Stomach (tissue), 9 donors: ENCODE data around the gene LIAS. TPM values are rescaled to one million over a fixed set of nuclear protein-coding genes. Genes with fewer than 3 reads are reported as not detected.

ENCODE experiments used
- DNase-seq, 2 donors: peaks; one replicate each; pipeline versions ENCODE4 v3.0.0 to v3.0.0-alpha.2; 2013 to 2019
- H3K27ac ChIP-seq, 5 donors: fragments of 200-600 bp in 4 of 5; sonication (generic) in 4 of 5; one replicate each; pipeline ENCODE4 v1.5.1; 2013 to 2019; ENCODE audit warnings: mild to moderate bottlenecking in 1 of 5, moderate library complexity in 1 of 5
- H3K27me3 ChIP-seq, 3 donors: fragments of 200-600 bp; sonication (generic); one replicate each; pipeline ENCODE4 v1.5.1; 2017 to 2019; ENCODE audit warnings: mixed run types in 1 of 3
- H3K36me3 ChIP-seq, 4 donors: fragments of 200-600 bp; sonication (generic); 1 replicate in 3 of 4; 2 replicates in 1 of 4; pipeline ENCODE4 v1.5.1; 2016 to 2019
- H3K4me1 ChIP-seq, 4 donors: fragments of 200-600 bp; sonication (generic); one replicate each; pipeline ENCODE4 v1.5.1; 2016 to 2019
- H3K4me3 ChIP-seq, 4 donors: fragments of 200-600 bp; sonication (generic) in 3 of 4; one replicate each; pipeline ENCODE4 v1.5.1; 2016 to 2019; ENCODE audit warnings: mild to moderate bottlenecking in 1 of 4
- H3K9me3 ChIP-seq, 4 donors: fragments of 200-600 bp; sonication (generic); one replicate each; pipeline ENCODE4 v1.5.1; 2016 to 2019
- EP300 ChIP-seq: sonication (generic); formaldehyde crosslinking; IDR thresholded peaks from one replicate; pipeline ENCODE4 v1.6.1; 2017; ENCODE audit warnings: antibody characterized with exemption
- POLR2A ChIP-seq, 4 donors: fragments of 450-650 bp; IDR thresholded peaks; one replicate each; pipeline ENCODE4 v1.6.1; 2016; ENCODE audit warnings: antibody characterized with exemption in 4 of 4, control low read depth in 2 of 4, mild to moderate bottlenecking in 1 of 4, moderate library complexity in 1 of 4
- POLR2AphosphoS5 ChIP-seq, 3 donors: sonication (generic); formaldehyde crosslinking; IDR thresholded peaks; one replicate each; pipeline ENCODE4 v1.6.1; 2016; ENCODE audit warnings: antibody characterized with exemption in 3 of 3
- WGBS, 5 donors: extraction: QIAGEN DNeasy Blood & Tissue Kit in 3 of 5; methylation state at CpG; one replicate each; pipeline versions ENCODE4 v1.1.5 to v1.1.7; 2013 to 2018; 5-methylcytosine and 5-hydroxymethylcytosine counted together
- intact Hi-C: fragments of 100-400 bp; cut with DNase I; formaldehyde crosslinking; loops from one replicate; pipeline ENCODE4 v1.15.1; 2023; ENCODE audit warnings: low total_unique reads
- polyA plus RNA-seq, 3 donors: library from polyadenylated mRNA; stranded (reverse); fragments of 200-250 nt; gene quantifications; one replicate each; pipeline ENCODE4 v1.2.3, GENCODE V29; 2013
- total RNA-seq, 5 donors: library from RNA; depleted of rRNA; stranded (reverse); fragments of >200 nt; gene quantifications; one replicate each; pipeline versions ENCODE4 v1.1.0 to v1.2.3, GENCODE V29; 2014 to 2016
- TF ChIP-seq, protein P1 (sequence below), 7 experiments: fragments of 450-650 bp in 4 of 7; fragments of 200-600 bp in 3 of 7; sonication (generic) in 3 of 7; IDR thresholded peaks; one replicate each; pipeline ENCODE4 v1.5.1; 2016 to 2019; ENCODE audit warnings: antibody characterized with exemption in 7 of 7, control low read depth in 2 of 7, mild to moderate bottlenecking in 1 of 7
- donor health status: healthy with polysubstance abuse.
- donor health status: Bipolar disorder and iron deficiency.
- donor health status: healthy.

Gene LIAS
- total and polyA plus RNA-seq, 8 donors = 10.4 to 36.2 (median 18.5) TPM

DNA sequence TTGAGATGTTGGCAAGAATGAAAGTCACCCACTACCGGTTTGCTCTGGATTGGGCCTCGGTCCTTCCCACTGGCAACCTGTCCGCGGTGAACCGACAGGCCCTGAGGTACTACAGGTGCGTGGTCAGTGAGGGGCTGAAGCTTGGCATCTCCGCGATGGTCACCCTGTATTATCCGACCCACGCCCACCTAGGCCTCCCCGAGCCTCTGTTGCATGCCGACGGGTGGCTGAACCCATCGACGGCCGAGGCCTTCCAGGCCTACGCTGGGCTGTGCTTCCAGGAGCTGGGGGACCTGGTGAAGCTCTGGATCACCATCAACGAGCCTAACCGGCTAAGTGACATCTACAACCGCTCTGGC, 12.4 kb upstream of the LIAS start:
- H3K27me3 ChIP-seq = no peaks in the 10 kb centered on the region
- no peaks in the 10 kb centered on the region for H3K9me3 ChIP-seq
- DNase-seq = no peak
- H3K36me3 ChIP-seq = peaks cover 1 to 21% (median 16%) of the 10 kb centered on the region in 4 donors
- peaks cover 4 to 30% (median 16%) of the 10 kb centered on the region in 4 donors for H3K4me1 ChIP-seq
- peak overlapping the region; percentile 60 to 85 (median 76) for H3K27ac ChIP-seq
- TF ChIP-seq POLR2A (IDR thresholded peaks at IDR 0.05) (no peak), POLR2AphosphoS5 (IDR thresholded peaks at IDR 0.05) (no peak), EP300 (no peak)
- TF ChIP-seq, protein P1, sequence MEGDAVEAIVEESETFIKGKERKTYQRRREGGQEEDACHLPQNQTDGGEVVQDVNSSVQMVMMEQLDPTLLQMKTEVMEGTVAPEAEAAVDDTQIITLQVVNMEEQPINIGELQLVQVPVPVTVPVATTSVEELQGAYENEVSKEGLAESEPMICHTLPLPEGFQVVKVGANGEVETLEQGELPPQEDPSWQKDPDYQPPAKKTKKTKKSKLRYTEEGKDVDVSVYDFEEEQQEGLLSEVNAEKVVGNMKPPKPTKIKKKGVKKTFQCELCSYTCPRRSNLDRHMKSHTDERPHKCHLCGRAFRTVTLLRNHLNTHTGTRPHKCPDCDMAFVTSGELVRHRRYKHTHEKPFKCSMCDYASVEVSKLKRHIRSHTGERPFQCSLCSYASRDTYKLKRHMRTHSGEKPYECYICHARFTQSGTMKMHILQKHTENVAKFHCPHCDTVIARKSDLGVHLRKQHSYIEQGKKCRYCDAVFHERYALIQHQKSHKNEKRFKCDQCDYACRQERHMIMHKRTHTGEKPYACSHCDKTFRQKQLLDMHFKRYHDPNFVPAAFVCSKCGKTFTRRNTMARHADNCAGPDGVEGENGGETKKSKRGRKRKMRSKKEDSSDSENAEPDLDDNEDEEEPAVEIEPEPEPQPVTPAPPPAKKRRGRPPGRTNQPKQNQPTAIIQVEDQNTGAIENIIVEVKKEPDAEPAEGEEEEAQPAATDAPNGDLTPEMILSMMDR (IDR thresholded peaks at IDR 0.05) = no peak
- 73 to 91% (median 81%) methylated on average over 18 to 20 of the region's 20 CpGs for WGBS, 5 donors
- intact Hi-C loops = no loop called here
- peak overlapping the region; percentile 43 to 55 (median 50) for H3K4me3 ChIP-seq

GRCh38 chr4:39446842-39447573, 11.8 kb upstream of the LIAS start:
- no peaks in the 10 kb centered on the region for H3K9me3 ChIP-seq
- peak; percentile 78 to 90 for DNase-seq
- H3K4me1 ChIP-seq = peaks cover 4 to 32% (median 16%) of the 10 kb centered on the region in 4 donors
- peak overlapping the region; percentile 60 to 85 (median 76) for H3K27ac ChIP-seq
- WGBS, 5 donors = 2 to 12% (median 8%) methylated on average over 26 to 61 of the region's 61 CpGs
- peaks cover 7 to 26% (median 21%) of the 10 kb centered on the region in 4 donors for H3K36me3 ChIP-seq
- peak in 1 of 4 donors; percentile 11 for TF ChIP-seq POLR2A (IDR thresholded peaks at IDR 0.05)
- TF ChIP-seq, protein P1 (IDR thresholded peaks at IDR 0.05) = peak in 4 of 7 experiments; percentile 10 to 23 (median 17)
- peak in 2 of 3 donors; percentile 33 to 69 for TF ChIP-seq POLR2AphosphoS5 (IDR thresholded peaks at IDR 0.05)
- TF ChIP-seq EP300 = no peak
- H3K27me3 ChIP-seq = no peaks in the 10 kb centered on the region
- H3K4me3 ChIP-seq = peak overlapping the region; percentile 43 to 55 (median 50)
- intact Hi-C loops = no loop called here

DNA sequence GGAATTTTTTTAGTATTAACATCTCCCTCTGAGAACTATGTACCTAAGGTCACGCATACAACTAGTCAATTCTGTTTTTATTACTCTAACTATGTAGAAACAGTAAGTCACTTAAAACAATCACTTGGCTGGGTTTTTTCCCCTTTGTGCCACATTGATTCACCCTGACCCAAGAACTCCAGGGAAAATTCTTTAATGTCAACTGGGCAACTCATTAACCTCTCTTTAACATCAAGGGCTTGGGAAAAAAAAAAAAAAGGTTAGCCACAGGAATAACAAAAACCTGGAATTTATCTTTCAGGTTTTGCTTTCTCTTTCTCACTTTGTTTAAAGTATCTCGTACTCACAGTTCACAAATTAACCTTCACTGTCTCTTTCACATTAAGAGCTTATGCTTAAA, 8.2 kb upstream of the LIAS start:
- no peak overlapping the region for H3K27ac ChIP-seq
- no peaks in the 10 kb centered on the region for H3K9me3 ChIP-seq
- peaks cover 42 to 62% (median 58%) of the 10 kb centered on the region in 4 donors for H3K36me3 ChIP-seq
- H3K4me3 ChIP-seq = no peak overlapping the region
- intact Hi-C loops = no loop called here
- peaks cover 14 to 65% (median 27%) of the 10 kb centered on the region in 4 donors for H3K4me1 ChIP-seq
- 18 to 87% (median 45%) methylated on average over 2 of the region's 2 CpGs for WGBS, 5 donors
- TF ChIP-seq POLR2AphosphoS5 (IDR thresholded peaks at IDR 0.05) (no peak), POLR2A (IDR thresholded peaks at IDR 0.05) (no peak), EP300 (no peak)
- TF ChIP-seq, protein P1 (IDR thresholded peaks at IDR 0.05) = no peak
- no peak for DNase-seq
- H3K27me3 ChIP-seq = no peaks in the 10 kb centered on the region

DNA sequence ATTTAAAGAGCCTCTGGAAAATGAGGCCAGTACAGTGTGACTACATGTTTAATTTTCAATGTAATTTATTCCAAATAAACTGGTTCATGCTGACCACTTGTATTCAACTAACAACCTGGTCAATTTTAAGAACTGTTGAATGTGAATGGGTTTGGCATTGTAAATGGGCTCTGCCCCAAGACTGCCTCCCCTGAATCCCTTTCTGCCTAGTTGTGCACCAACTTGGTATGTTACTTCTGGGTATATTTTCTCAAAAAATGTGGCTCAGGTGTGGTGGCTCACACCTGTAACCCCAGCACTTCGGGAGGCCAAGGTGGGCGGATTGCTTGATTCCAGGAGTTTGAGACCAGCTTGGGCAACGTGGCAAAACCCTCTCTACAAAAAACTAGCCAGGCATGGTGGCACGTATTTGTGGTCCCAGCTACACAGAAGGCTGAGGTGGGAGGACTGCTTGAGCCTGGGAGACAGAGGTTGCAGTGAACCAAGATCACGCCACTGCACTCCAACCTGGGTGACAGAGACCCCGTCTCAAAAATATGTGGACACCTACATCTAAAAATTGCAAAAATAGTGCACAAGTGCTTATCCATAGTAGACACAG, 7.3 kb upstream of the LIAS start:
- TF ChIP-seq, protein P1 (IDR thresholded peaks at IDR 0.05) = no peak
- TF ChIP-seq POLR2AphosphoS5 (IDR thresholded peaks at IDR 0.05) (peak in 1 of 3 donors; percentile 9), EP300 (no peak)
- H3K4me3 ChIP-seq = no peak overlapping the region
- no peaks in the 10 kb centered on the region for H3K27me3 ChIP-seq
- WGBS, 5 donors = 86 to 91% (median 87%) methylated on average over 6 of the region's 6 CpGs
- H3K36me3 ChIP-seq = peaks cover 51 to 71% (median 67%) of the 10 kb centered on the region in 4 donors
- H3K4me1 ChIP-seq = peaks cover 14 to 71% (median 33%) of the 10 kb centered on the region in 4 donors
- H3K9me3 ChIP-seq = no peaks in the 10 kb centered on the region
- DNase-seq = no peak
- intact Hi-C loops = no loop called here
- no peak overlapping the region for H3K27ac ChIP-seq
